ENCODE measurements around the gene AKAP13.
"Not testable (repeated sequence)": the region's sequence is repeated elsewhere in the genome, so short reads cannot be mapped to it uniquely, and the experiment has no call there.

The AKAP13 gene

GRCh38 chr15:85470563-85471271 lies 90.3 kb downstream of the AKAP13 start:
- no peak overlapping the region for H3K4me3 Mint-ChIP-seq
- ATAC-seq (ENCODE audit: low read depth) = no peak
- peak overlapping the region; percentile 70 for H3K27ac Mint-ChIP-seq
- H3K9me3 Mint-ChIP-seq = no peaks in the 10 kb centered on the region
- H3K27me3 Mint-ChIP-seq = no peaks in the 10 kb centered on the region
- peaks cover 2% of the 10 kb centered on the region for H3K36me3 Mint-ChIP-seq
- peaks cover 63% of the 10 kb centered on the region for H3K4me1 Mint-ChIP-seq
- no peak for DNase-seq (ENCODE audit: low spot score in 2 of 2)

- H3K27me3 Mint-ChIP-seq = no peaks in the 10 kb centered on the region
- no peaks in the 10 kb centered on the region for H3K9me3 Mint-ChIP-seq
- ATAC-seq (ENCODE audit: low read depth) (no peak), DNase-seq (ENCODE audit: low spot score in 2 of 2) (no peak)
- H3K36me3 Mint-ChIP-seq = peaks cover 4% of the 10 kb centered on the region
- H3K4me3 Mint-ChIP-seq = no peak overlapping the region
- H3K27ac Mint-ChIP-seq = peak overlapping the region; percentile 40
- peaks cover 69% of the 10 kb centered on the region for H3K4me1 Mint-ChIP-seq
These were observed 91.9 kb downstream of the AKAP13 start for GRCh38 chr15:85472349-85472748.

GRCh38 chr15:85473455-85473854 lies 93.1 kb downstream of the AKAP13 start:
- H3K9me3 Mint-ChIP-seq = no peaks in the 10 kb centered on the region
- peak overlapping the region; percentile 88 for H3K27ac Mint-ChIP-seq
- no peaks in the 10 kb centered on the region for H3K27me3 Mint-ChIP-seq
- H3K4me1 Mint-ChIP-seq = peaks cover 65% of the 10 kb centered on the region
- DNase-seq (ENCODE audit: low spot score in 2 of 2) = no peak
- H3K4me3 Mint-ChIP-seq = no peak overlapping the region
- ATAC-seq (ENCODE audit: low read depth) = no peak
- peaks cover 5% of the 10 kb centered on the region for H3K36me3 Mint-ChIP-seq

- Mint-ChIP-seq H3K36me3 (peaks cover 5% of the 10 kb centered on the region), H3K27me3 (no peaks in the 10 kb centered on the region), H3K4me3 (peak overlapping the region; percentile 66), H3K9me3 (no peaks in the 10 kb centered on the region), H3K4me1 (peaks cover 69% of the 10 kb centered on the region), H3K27ac (peak overlapping the region; percentile 78)
- ATAC-seq (ENCODE audit: low read depth) (peak; percentile 63), DNase-seq (ENCODE audit: low spot score in 2 of 2) (no peak)
These were observed 94.4 kb downstream of the AKAP13 start for GRCh38 chr15:85474700-85475316.

GRCh38 chr15:85475317-85475701 lies 94.9 kb downstream of the AKAP13 start:
- Mint-ChIP-seq H3K4me1 (peaks cover 66% of the 10 kb centered on the region), H3K9me3 (no peaks in the 10 kb centered on the region), H3K4me3 (peak overlapping the region; percentile 66), H3K36me3 (peaks cover 5% of the 10 kb centered on the region), H3K27me3 (no peaks in the 10 kb centered on the region), H3K27ac (peak overlapping the region; percentile 78)
- peak; percentile 92 for ATAC-seq (ENCODE audit: low read depth)
- peak; percentile 20 to 30 for DNase-seq (ENCODE audit: low spot score in 2 of 2)

- peaks cover 5% of the 10 kb centered on the region for H3K36me3 Mint-ChIP-seq
- peaks cover 64% of the 10 kb centered on the region for H3K4me1 Mint-ChIP-seq
- H3K27me3 Mint-ChIP-seq = no peaks in the 10 kb centered on the region
- H3K27ac Mint-ChIP-seq = peak overlapping the region; percentile 78
- ATAC-seq (ENCODE audit: low read depth) (peak; percentile 3), DNase-seq (ENCODE audit: low spot score in 2 of 2) (no peak)
- H3K4me3 Mint-ChIP-seq = peak overlapping the region; percentile 66
- H3K9me3 Mint-ChIP-seq = no peaks in the 10 kb centered on the region
These were observed 95.3 kb downstream of the AKAP13 start for GRCh38 chr15:85475711-85476110.

- H3K36me3 Mint-ChIP-seq = peaks cover 5% of the 10 kb centered on the region
- no peak overlapping the region for H3K4me3 Mint-ChIP-seq
- H3K9me3 Mint-ChIP-seq = no peaks in the 10 kb centered on the region
- H3K4me1 Mint-ChIP-seq = peaks cover 65% of the 10 kb centered on the region
- H3K27ac Mint-ChIP-seq = no peak overlapping the region
- DNase-seq (ENCODE audit: low spot score in 2 of 2) (no peak), ATAC-seq (ENCODE audit: low read depth) (no peak)
- no peaks in the 10 kb centered on the region for H3K27me3 Mint-ChIP-seq
These were observed 96.7 kb downstream of the AKAP13 start for GRCh38 chr15:85477061-85477460.

GRCh38 chr15:85477730-85478129 lies 97.3 kb downstream of the AKAP13 start:
- Mint-ChIP-seq H3K4me1 (peaks cover 70% of the 10 kb centered on the region), H3K36me3 (peaks cover 5% of the 10 kb centered on the region), H3K9me3 (no peaks in the 10 kb centered on the region), H3K4me3 (no peak overlapping the region), H3K27me3 (no peaks in the 10 kb centered on the region), H3K27ac (no peak overlapping the region)
- no peak for DNase-seq (ENCODE audit: low spot score in 2 of 2)
- no peak for ATAC-seq (ENCODE audit: low read depth)

- peak overlapping the region; percentile 7 for H3K27ac Mint-ChIP-seq
- peaks cover 62% of the 10 kb centered on the region for H3K4me1 Mint-ChIP-seq
- peaks cover 5% of the 10 kb centered on the region for H3K36me3 Mint-ChIP-seq
- DNase-seq (ENCODE audit: low spot score in 2 of 2) = no peak
- H3K27me3 Mint-ChIP-seq = no peaks in the 10 kb centered on the region
- ATAC-seq (ENCODE audit: low read depth) = no peak
- H3K9me3 Mint-ChIP-seq = no peaks in the 10 kb centered on the region
- H3K4me3 Mint-ChIP-seq = no peak overlapping the region
These were observed 98.8 kb downstream of the AKAP13 start for GRCh38 chr15:85479071-85479647.

- H3K4me1 Mint-ChIP-seq = peaks cover 60% of the 10 kb centered on the region
- peak; percentile 50 for ATAC-seq (ENCODE audit: low read depth)
- no peak for DNase-seq (ENCODE audit: low spot score in 2 of 2)
- H3K4me3 Mint-ChIP-seq = no peak overlapping the region
- no peaks in the 10 kb centered on the region for H3K9me3 Mint-ChIP-seq
- peaks cover 5% of the 10 kb centered on the region for H3K36me3 Mint-ChIP-seq
- H3K27ac Mint-ChIP-seq = peak overlapping the region; percentile 81
- no peaks in the 10 kb centered on the region for H3K27me3 Mint-ChIP-seq
These were observed 100.5 kb downstream of the AKAP13 start for GRCh38 chr15:85480923-85481322.

- H3K36me3 Mint-ChIP-seq; H3K9me3 Mint-ChIP-seq; DNase-seq (ENCODE audit: low spot score in 2 of 2); H3K4me3 Mint-ChIP-seq; ATAC-seq (ENCODE audit: low read depth); H3K27me3 Mint-ChIP-seq: not testable (repeated sequence)
- Mint-ChIP-seq H3K27ac (peak overlapping the region; percentile 81), H3K4me1 (peaks cover 55% of the 10 kb centered on the region)
These were observed 101.1 kb downstream of the AKAP13 start for GRCh38 chr15:85481543-85481942.

- peak overlapping the region; percentile 88 for H3K27ac Mint-ChIP-seq
- peaks cover 4% of the 10 kb centered on the region for H3K36me3 Mint-ChIP-seq
- ATAC-seq (ENCODE audit: low read depth) (peak; percentile 76), DNase-seq (ENCODE audit: low spot score in 2 of 2) (peak in 1 of 2 donors; percentile 18)
- peaks cover 49% of the 10 kb centered on the region for H3K4me1 Mint-ChIP-seq
- no peaks in the 10 kb centered on the region for H3K27me3 Mint-ChIP-seq
- H3K4me3 Mint-ChIP-seq = peak overlapping the region; percentile 30
- no peaks in the 10 kb centered on the region for H3K9me3 Mint-ChIP-seq
These were observed 102.5 kb downstream of the AKAP13 start for GRCh38 chr15:85482894-85483293.

GRCh38 chr15:85483955-85484354 lies 103.6 kb downstream of the AKAP13 start:
- H3K9me3 Mint-ChIP-seq; ATAC-seq (ENCODE audit: low read depth); DNase-seq (ENCODE audit: low spot score in 2 of 2); H3K4me3 Mint-ChIP-seq; H3K36me3 Mint-ChIP-seq; H3K27ac Mint-ChIP-seq; H3K27me3 Mint-ChIP-seq: not testable (repeated sequence)
- peaks cover 53% of the 10 kb centered on the region for H3K4me1 Mint-ChIP-seq

- peak overlapping the region; percentile 20 for H3K27ac Mint-ChIP-seq
- not testable (repeated sequence) for ATAC-seq (ENCODE audit: low read depth)
These were observed 104.5 kb downstream of the AKAP13 start for GRCh38 chr15:85484923-85485322.

More at GRCh38 chr15:85484923-85485322, 104.5 kb downstream of the AKAP13 start:
- not testable (repeated sequence) for H3K36me3 Mint-ChIP-seq; H3K27me3 Mint-ChIP-seq; H3K4me3 Mint-ChIP-seq; DNase-seq (ENCODE audit: low spot score in 2 of 2); H3K9me3 Mint-ChIP-seq
- H3K4me1 Mint-ChIP-seq = peaks cover 56% of the 10 kb centered on the region

All from memory B cell (primary cell).